ENCODE measurements around the gene PIGU. TPM values are rescaled to one million over a fixed set of nuclear protein-coding genes. Genes with fewer than 3 reads are reported as not detected.
"Not testable (repeated sequence)": the region's sequence is repeated elsewhere in the genome, so short reads cannot be mapped to it uniquely, and the experiment has no call there.

Gene PIGU
- total RNA-seq, 2 donors from 2014 or later, result 35.8 to 41.2 TPM

GRCh38 chr20:34716921-34717229 is 40.0 kb upstream of the PIGU start:
- H3K4me1 ChIP-seq (ENCODE audit: control insufficient read depth, insufficient read depth, low read length), result no peaks in the 10 kb centered on the region
- no peak overlapping the region for H3K27ac ChIP-seq (ENCODE audit: low read depth, low read length)
- Mint-ChIP-seq H3K27ac (no peak overlapping the region), H3K4me3 (no peak overlapping the region), H3K4me1 (peaks cover 9% of the 10 kb centered on the region), H3K27me3 (ENCODE audit: insufficient read depth) (peaks cover 5% of the 10 kb centered on the region), H3K9me3 (no peaks in the 10 kb centered on the region), H3K36me3 (ENCODE audit: low read depth) (peaks cover 60% of the 10 kb centered on the region)
- 86 to 95% methylated on average over 2 of the region's 2 CpGs for WGBS, 2 experiments (ENCODE audit: insufficient coverage in 1 of 2, insufficient read length in 1 of 2)
- no peaks in the 10 kb centered on the region for H3K9me3 ChIP-seq (ENCODE audit: control insufficient read depth, low read length)
- H3K4me3 ChIP-seq (ENCODE audit: low read length), result no peak overlapping the region
- no peak overlapping the region for H3K9ac ChIP-seq (ENCODE audit: extremely low read depth, low read length, poor library complexity, severe bottlenecking)
- no peaks in the 10 kb centered on the region for H3K27me3 ChIP-seq (ENCODE audit: control insufficient read depth, insufficient read depth, low read length, poor library complexity, severe bottlenecking)
- peaks cover 46% of the 10 kb centered on the region for H3K36me3 ChIP-seq (ENCODE audit: control insufficient read depth, insufficient read depth, low read length)
- DNase-seq, result no peak
- no peak for TF ChIP-seq CTCF (conservative IDR thresholded peaks at IDR 0.05)

- no peak overlapping the region for H3K27ac ChIP-seq (ENCODE audit: low read depth, low read length)
- no peak for TF ChIP-seq CTCF (conservative IDR thresholded peaks at IDR 0.05)
- H3K27me3 ChIP-seq (ENCODE audit: control insufficient read depth, insufficient read depth, low read length, poor library complexity, severe bottlenecking), result peaks cover 12% of the 10 kb centered on the region
- peaks cover 43% of the 10 kb centered on the region for H3K36me3 ChIP-seq (ENCODE audit: control insufficient read depth, insufficient read depth, low read length)
- H3K4me3 ChIP-seq (ENCODE audit: low read length), result no peak overlapping the region
- H3K4me1 ChIP-seq (ENCODE audit: control insufficient read depth, insufficient read depth, low read length), result no peaks in the 10 kb centered on the region
- Mint-ChIP-seq H3K4me3 (no peak overlapping the region), H3K36me3 (ENCODE audit: low read depth) (peaks cover 60% of the 10 kb centered on the region), H3K27me3 (ENCODE audit: insufficient read depth) (peaks cover 20% of the 10 kb centered on the region), H3K4me1 (peaks cover 7% of the 10 kb centered on the region), H3K27ac (no peak overlapping the region), H3K9me3 (no peaks in the 10 kb centered on the region)
- no peak for DNase-seq
- 93 to 98% methylated on average over 4 of the region's 4 CpGs for WGBS, 2 experiments (ENCODE audit: insufficient coverage in 1 of 2, insufficient read length in 1 of 2)
- H3K9ac ChIP-seq (ENCODE audit: extremely low read depth, low read length, poor library complexity, severe bottlenecking), result no peak overlapping the region
- no peaks in the 10 kb centered on the region for H3K9me3 ChIP-seq (ENCODE audit: control insufficient read depth, low read length)
Observed at GRCh38 chr20:34715384-34715783, 38.5 kb upstream of the PIGU start.

GRCh38 chr20:34713944-34714515 is 37.1 kb upstream of the PIGU start:
- not testable (repeated sequence) for H3K4me3 ChIP-seq (ENCODE audit: low read length); H3K9me3 ChIP-seq (ENCODE audit: control insufficient read depth, low read length); H3K9ac ChIP-seq (ENCODE audit: extremely low read depth, low read length, poor library complexity, severe bottlenecking); H3K4me1 Mint-ChIP-seq; H3K27ac ChIP-seq (ENCODE audit: low read depth, low read length); H3K9me3 Mint-ChIP-seq; DNase-seq; H3K27ac Mint-ChIP-seq; H3K4me1 ChIP-seq (ENCODE audit: control insufficient read depth, insufficient read depth, low read length); H3K4me3 Mint-ChIP-seq
- Histone ChIP-seq H3K36me3 (ENCODE audit: control insufficient read depth, insufficient read depth, low read length) (peaks cover 38% of the 10 kb centered on the region), H3K27me3 (ENCODE audit: control insufficient read depth, insufficient read depth, low read length, poor library complexity, severe bottlenecking) (peaks cover 16% of the 10 kb centered on the region)
- 92 to 94% methylated on average over 10 of the region's 10 CpGs for WGBS, 2 experiments (ENCODE audit: insufficient coverage in 1 of 2, insufficient read length in 1 of 2)
- H3K27me3 Mint-ChIP-seq (ENCODE audit: insufficient read depth), result peaks cover 23% of the 10 kb centered on the region
- peaks cover 48% of the 10 kb centered on the region for H3K36me3 Mint-ChIP-seq (ENCODE audit: low read depth)

All from endodermal cell (in vitro differentiated cells).